Mucosa of stomach (tissue), 1 donor: Measurements from ENCODE around the gene SLC25A10.

Experiments used
- H3K27me3 ChIP-seq: one replicate; pipeline ENCODE4 v1.7.0; 2013; ENCODE audit warnings: mild to moderate bottlenecking, low read length; ENCODE audit not compliant: control insufficient read depth, insufficient read depth
- H3K36me3 ChIP-seq: one replicate; pipeline ENCODE4 v1.7.0; 2013; ENCODE audit warnings: low read length; ENCODE audit not compliant: control insufficient read depth, insufficient read depth
- H3K4me1 ChIP-seq: one replicate; pipeline ENCODE4 v1.7.0; 2013; ENCODE audit warnings: mild to moderate bottlenecking, low read length; ENCODE audit not compliant: control insufficient read depth, insufficient read depth
- H3K4me3 ChIP-seq: one replicate; pipeline ENCODE4 v1.7.0; 2013; ENCODE audit warnings: low read length
- H3K9ac ChIP-seq: one replicate; pipeline ENCODE4 v1.7.0; 2013; ENCODE audit warnings: mild to moderate bottlenecking, low read length, moderate library complexity
- H3K9me3 ChIP-seq: one replicate; pipeline ENCODE4 v1.7.0; 2013; ENCODE audit warnings: mild to moderate bottlenecking, low read length, moderate library complexity; ENCODE audit not compliant: control insufficient read depth
- donor health status: Pancreatic carcinoma.

Gene SLC25A10

DNA sequence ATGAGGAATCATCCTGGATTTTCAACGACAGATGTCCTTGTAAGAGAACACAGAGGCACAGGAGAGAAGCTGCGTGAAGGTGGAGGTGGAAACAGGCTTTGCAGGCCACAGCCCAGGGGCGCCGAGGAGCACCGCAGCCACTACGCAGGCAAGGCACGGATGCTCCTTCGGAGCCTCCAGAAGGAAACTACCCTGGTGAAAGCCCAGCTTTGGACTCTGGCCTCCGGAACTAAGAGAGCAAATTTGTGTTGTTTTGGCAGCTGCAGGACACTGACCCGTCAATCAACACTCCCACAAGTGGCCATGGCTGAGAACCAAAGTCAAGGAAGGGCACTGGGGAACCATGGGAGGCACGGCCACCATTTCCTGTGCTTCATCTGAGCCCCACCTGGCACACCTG, 31.9 kb upstream of the SLC25A10 start:
- Histone ChIP-seq H3K36me3 (no peaks in the 10 kb centered on the region), H3K27me3 (no peaks in the 10 kb centered on the region), H3K9ac (no peak overlapping the region), H3K4me1 (peaks cover 8% of the 10 kb centered on the region), H3K9me3 (no peaks in the 10 kb centered on the region), H3K4me3 (no peak overlapping the region)

DNA sequence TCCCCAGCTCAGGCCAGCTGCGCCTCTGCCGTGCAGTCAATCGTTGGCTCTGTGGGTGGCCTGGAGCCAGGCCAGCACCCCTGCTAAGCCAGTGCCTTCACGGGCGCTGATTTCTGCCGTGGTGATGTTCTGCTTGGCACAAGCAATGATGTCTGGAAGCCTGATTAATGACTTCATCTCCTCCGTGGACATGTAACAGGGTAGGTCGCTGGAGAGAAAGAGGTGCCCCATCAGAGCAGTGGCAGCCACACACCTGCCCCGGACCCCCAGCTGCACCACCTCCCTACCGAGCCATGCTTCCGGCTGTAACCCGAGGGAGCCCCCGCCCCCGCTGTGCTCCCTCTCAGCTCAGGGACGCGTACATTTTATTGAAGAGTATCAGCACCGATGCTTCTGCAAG, 30.4 kb upstream of the SLC25A10 start:
- Histone ChIP-seq H3K4me1 (peaks cover 14% of the 10 kb centered on the region), H3K9ac (no peak overlapping the region), H3K27me3 (no peaks in the 10 kb centered on the region), H3K4me3 (no peak overlapping the region), H3K36me3 (no peaks in the 10 kb centered on the region), H3K9me3 (no peaks in the 10 kb centered on the region)

DNA sequence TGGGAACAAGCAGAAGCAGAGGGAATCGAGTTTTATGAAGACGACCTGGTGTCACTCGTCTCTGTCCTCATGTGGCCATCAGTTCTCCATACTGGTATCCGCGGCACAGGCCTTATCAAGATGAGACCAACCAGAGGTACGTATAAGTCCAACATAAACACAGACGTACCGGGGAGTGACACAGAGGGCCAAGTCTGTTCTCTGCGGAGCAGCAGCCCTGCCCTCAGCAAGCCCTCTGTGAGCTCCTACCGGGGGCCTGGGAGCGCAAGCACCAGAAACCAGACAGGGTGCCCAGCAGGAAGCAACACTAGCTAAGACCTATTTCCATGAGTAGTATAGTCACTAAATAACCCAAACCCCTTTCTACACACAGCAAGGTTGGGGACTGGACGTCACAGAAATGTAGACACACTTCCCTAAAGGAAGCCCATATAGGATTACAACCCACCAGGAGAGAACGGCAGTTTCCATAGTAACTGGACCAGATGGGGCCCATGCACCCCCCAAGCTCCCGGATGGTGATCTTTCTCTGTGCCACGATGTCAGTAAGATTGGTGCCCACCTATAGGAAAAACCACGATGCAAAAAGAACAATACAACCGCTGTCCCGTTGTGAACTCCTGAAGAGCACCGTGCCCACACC, 29.4 kb upstream of the SLC25A10 start:
- Histone ChIP-seq H3K36me3 (no peaks in the 10 kb centered on the region), H3K9me3 (no peaks in the 10 kb centered on the region), H3K4me3 (peak overlapping the region; percentile 87), H3K9ac (peak overlapping the region; percentile 87), H3K4me1 (peaks cover 14% of the 10 kb centered on the region), H3K27me3 (no peaks in the 10 kb centered on the region)

DNA sequence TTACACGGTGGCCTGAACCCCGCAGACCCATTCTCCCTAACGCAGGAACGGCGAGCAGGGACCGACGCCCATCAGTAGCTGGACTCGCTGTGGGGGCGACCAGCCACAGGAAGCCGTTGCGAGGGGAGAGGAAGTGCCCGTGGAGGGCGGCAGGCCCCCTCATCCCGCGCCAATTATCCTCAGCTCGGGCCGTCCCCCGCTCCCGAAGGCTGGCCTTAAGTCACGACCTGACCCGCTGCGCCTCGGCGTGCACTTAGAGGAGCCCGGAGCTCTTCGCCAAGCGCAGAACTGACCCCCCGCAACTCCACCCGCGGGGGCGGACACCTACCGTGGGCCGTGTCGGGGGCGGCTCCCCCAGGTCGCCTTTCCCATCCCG, 28.9 kb upstream of the SLC25A10 start:
- Histone ChIP-seq H3K9me3 (no peaks in the 10 kb centered on the region), H3K9ac (peak overlapping the region; percentile 87), H3K4me3 (peak overlapping the region; percentile 87), H3K36me3 (no peaks in the 10 kb centered on the region), H3K4me1 (peaks cover 14% of the 10 kb centered on the region), H3K27me3 (no peaks in the 10 kb centered on the region)

DNA sequence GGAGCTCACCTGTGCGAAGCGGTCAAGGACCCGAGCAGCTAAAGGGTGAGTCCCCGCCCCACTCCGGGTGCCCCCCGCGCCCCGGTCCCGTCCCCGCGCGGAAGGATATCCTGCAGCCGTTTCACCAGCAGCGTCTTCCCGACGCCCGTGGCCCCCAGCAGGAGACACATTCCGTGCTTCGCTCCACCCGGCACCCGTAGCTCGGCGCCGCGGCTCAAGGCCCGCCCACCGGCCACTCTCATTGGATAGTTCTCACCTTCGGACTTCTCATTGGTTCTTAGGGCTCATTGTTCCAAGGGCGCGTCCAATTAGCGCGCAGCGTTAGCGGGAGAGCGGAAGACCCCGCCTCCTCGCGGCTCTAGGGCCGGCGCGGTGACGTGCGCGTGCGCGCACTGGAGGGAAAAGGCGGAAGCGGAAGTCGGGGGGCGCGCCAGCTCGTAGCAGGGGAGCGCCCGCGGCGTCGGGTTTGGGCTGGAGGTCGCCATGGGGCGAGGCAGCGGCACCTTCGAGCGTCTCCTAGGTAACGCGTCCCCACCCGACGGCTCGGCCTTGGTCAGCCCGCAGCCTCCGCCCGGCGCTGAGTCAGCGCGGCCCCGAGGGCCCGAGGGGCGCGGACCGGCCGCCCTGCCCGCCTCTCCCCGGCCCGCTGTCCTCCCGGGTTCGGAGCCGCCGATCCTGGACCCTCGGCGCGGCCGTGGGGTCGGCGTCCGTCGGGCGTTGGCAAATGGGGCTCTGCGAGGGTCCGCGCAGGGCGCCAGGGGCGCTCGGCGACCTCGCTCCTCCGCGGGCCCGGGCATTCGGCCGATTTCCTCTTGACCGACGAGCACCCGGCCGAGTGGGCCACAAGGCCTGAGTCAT, 28.3 kb upstream of the SLC25A10 start, which contains the start of the genes ARL16 and HGS:
Gene ARL16, minus strand, starts transcription at position 214 of the 858 bp plus-strand sequence. Its CDS starts 44 bp downstream, at position 170.
Gene HGS, plus strand, starts transcription at position 428 of the 858 bp plus-strand sequence. Its CDS starts 56 bp downstream, at position 484.
- H3K36me3 ChIP-seq = no peaks in the 10 kb centered on the region
- no peaks in the 10 kb centered on the region for H3K9me3 ChIP-seq
- H3K4me1 ChIP-seq = peaks cover 14% of the 10 kb centered on the region
- H3K9ac ChIP-seq = peak within 1 kb of the TSS; percentile 87
- H3K4me3 ChIP-seq = peak within 1 kb of the TSS; percentile 87
- H3K27me3 ChIP-seq = no peaks in the 10 kb centered on the region

DNA sequence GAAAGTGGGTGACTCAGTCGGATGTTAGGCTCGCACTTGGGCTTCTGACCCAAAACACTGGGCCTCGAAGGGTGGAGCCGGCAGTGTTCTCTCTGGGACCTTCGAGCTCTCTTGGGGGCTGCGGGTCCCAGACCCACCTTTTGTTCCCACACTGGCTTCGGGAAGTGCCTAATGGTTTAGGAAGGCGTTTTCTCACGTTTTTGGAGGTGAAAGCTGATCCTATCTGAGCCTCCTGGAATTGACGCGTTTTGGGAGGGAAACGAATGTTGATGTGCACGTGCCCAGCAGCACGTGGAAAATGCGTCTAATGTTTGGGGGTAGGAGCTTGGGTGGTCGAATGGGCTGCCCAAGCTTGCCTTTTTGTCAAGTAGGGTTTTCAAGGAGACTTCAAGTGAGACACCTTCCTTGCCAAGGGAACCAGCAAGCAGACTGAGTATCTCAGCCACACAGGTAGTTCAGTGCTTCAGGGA, 27.6 kb upstream of the SLC25A10 start:
- Histone ChIP-seq H3K4me1 (peaks cover 14% of the 10 kb centered on the region), H3K36me3 (no peaks in the 10 kb centered on the region)

DNA sequence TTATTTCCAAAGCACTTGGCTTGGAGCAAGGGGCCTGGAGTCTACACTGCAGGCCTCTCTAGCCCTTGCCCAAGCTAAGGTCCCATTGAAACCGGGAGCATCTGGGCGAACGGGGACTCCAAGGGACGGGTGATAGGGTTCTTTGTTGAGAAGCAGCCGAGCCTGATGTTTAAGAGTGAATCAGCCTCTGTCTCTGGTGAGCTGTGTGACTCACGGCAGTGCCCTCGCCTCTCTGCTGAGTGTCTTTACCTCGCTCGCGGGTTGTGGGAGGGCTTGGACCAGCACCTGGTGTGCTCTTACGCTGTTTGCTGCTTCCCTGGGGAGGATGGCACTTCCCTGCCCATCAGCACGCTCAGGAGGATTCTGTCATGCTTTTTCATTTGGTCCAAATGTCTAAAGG, 27.0 kb upstream of the SLC25A10 start:
- peaks cover 14% of the 10 kb centered on the region for H3K4me1 ChIP-seq
- peak overlapping the region; percentile 87 for H3K9ac ChIP-seq
- no peaks in the 10 kb centered on the region for H3K27me3 ChIP-seq
- peak overlapping the region; percentile 87 for H3K4me3 ChIP-seq
- no peaks in the 10 kb centered on the region for H3K36me3 ChIP-seq
- no peaks in the 10 kb centered on the region for H3K9me3 ChIP-seq

More for the DNA sequence above, 27.6 kb upstream of the SLC25A10 start:
- no peaks in the 10 kb centered on the region for H3K27me3 ChIP-seq
- no peaks in the 10 kb centered on the region for H3K9me3 ChIP-seq
- H3K4me3 ChIP-seq = peak overlapping the region; percentile 87
- H3K9ac ChIP-seq = peak overlapping the region; percentile 87

DNA sequence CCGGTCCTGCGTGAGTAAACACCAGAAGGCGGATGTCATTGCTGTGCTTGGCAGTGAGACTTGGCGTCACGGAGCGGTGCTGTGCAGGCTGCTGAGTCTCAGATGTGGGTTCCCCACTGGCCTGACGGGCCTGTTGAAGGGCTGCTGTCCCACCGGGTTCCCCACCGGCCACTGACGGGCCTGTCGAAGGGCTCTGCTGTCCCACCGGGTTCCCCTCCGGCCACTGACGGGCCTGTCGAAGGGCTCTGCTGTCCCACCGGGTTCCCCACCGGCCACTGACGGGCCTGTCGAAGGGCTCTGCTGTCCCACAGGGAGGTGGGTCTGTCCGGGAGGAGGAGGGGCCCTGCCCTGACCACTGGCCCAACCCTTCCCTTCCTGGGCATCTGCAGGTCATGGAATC, 25.5 kb upstream of the SLC25A10 start:
- Histone ChIP-seq H3K36me3 (no peaks in the 10 kb centered on the region), H3K9ac (no peak overlapping the region), H3K9me3 (no peaks in the 10 kb centered on the region), H3K4me1 (peaks cover 14% of the 10 kb centered on the region), H3K27me3 (no peaks in the 10 kb centered on the region), H3K4me3 (no peak overlapping the region)

DNA sequence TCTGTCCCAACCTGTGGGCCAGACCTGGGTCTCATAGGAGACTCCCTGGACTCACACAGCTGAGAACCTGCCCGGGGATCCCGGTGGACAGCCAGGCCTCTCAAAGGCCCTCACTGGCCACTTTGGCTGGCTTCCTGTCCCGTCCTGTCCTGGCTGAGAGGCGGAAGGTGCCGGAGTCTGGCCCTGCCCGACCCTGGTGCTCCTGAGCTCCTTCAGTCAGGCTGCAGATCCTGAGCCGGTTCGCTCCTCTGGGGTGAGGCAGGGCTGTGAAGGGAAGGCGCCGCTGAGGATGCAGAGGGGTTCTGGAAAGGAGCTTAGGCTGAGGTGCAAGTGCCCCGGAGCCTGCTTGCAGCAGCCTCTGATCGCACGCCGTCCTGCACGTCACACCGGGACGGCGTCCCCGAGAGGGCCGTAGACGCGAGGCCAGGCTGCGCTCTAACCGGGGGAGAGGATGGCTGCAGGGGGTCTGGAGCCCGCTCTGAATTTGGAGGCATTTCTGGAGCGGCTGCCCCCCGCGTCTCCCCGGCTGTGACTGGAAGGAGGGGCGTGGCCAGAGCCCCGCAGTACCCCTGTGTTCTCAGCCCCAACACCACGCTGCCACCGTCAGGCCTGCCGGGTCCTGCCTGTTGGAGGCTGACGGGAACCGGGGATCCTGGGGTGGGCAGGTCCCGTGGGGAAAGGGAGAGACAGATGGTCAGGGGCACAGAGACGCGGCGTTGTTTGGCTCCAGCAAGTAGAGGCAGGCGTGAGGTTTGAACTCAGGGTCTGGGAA, 24.1 kb upstream of the SLC25A10 start:
- peaks cover 14% of the 10 kb centered on the region for H3K4me1 ChIP-seq
- peaks cover 2% of the 10 kb centered on the region for H3K36me3 ChIP-seq
- H3K4me3 ChIP-seq = no peak overlapping the region
- no peaks in the 10 kb centered on the region for H3K9me3 ChIP-seq
- H3K27me3 ChIP-seq = no peaks in the 10 kb centered on the region
- no peak overlapping the region for H3K9ac ChIP-seq

DNA sequence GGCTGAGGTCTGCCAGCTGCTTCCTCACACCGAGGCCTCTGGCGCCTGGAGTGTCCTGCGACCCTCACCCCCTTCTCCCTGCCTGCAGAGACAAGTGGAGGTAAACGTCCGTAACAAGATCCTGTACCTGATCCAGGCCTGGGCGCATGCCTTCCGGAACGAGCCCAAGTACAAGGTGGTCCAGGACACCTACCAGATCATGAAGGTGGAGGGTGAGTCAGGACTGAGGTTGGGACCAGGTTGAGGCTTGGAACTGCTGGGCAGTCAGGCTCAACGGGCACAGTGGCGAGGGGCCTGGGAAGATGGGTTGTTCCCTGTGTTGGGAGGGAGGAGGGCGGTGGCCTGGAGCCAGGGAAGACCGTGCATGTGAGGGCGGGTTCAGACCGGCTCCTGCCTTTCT, 23.5 kb upstream of the SLC25A10 start:
- Histone ChIP-seq H3K4me1 (peaks cover 14% of the 10 kb centered on the region), H3K36me3 (peaks cover 6% of the 10 kb centered on the region), H3K27me3 (no peaks in the 10 kb centered on the region), H3K9me3 (no peaks in the 10 kb centered on the region), H3K9ac (no peak overlapping the region), H3K4me3 (no peak overlapping the region)

DNA sequence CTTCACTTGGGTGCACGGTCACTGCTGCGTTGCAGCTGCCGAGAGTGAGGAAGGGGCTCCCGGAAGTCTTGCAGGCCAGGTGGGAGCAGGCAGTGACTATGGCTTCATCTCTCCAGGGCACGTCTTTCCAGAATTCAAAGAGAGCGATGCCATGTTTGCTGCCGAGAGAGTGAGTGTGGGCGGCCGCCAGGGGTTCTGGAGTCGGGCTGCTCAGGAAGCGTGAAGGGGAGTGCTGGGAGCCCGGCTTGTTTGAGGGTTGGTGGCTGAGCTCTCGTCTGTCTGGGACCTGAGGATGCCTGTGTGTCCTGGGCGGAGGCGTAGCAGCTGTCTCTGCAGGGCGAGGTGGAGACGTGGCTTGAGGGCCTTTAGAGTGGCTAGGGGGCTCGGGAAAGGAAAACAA, 22.0 kb upstream of the SLC25A10 start:
- Histone ChIP-seq H3K4me3 (no peak overlapping the region), H3K9ac (no peak overlapping the region), H3K36me3 (peaks cover 11% of the 10 kb centered on the region), H3K27me3 (no peaks in the 10 kb centered on the region), H3K9me3 (no peaks in the 10 kb centered on the region), H3K4me1 (peaks cover 6% of the 10 kb centered on the region)
